ENCODE data around the gene BMI1.

Gene BMI1

DNA sequence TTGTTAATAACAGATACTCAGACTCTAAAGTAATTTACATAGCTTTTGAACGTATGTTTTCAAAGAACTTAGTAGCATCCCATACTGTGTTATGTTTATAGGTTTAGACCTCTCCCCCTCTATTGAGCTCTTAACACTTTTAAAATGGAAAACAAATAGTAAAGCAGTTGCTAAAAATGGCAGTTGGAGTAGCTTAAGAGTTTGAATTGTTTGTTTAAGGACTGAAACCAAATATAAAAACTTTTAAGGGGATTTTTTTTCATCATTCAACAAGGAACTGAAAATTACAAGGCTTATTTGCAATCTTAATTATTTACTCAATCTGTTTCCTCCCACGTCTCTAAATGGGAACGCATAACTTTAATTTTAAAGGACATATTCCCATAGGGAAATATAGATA, 22.8 kb downstream of the BMI1 start:
- TF ChIP-seq, protein P1, sequence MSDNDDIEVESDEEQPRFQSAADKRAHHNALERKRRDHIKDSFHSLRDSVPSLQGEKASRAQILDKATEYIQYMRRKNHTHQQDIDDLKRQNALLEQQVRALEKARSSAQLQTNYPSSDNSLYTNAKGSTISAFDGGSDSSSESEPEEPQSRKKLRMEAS (IDR thresholded peaks at IDR 0.05; ENCODE audit: low read depth, low read length) = no peak
- TF ChIP-seq POLR2A (IDR thresholded peaks at IDR 0.05; ENCODE audit: extremely low read depth, insufficient read length) = no peak
- TF ChIP-seq, protein P2, sequence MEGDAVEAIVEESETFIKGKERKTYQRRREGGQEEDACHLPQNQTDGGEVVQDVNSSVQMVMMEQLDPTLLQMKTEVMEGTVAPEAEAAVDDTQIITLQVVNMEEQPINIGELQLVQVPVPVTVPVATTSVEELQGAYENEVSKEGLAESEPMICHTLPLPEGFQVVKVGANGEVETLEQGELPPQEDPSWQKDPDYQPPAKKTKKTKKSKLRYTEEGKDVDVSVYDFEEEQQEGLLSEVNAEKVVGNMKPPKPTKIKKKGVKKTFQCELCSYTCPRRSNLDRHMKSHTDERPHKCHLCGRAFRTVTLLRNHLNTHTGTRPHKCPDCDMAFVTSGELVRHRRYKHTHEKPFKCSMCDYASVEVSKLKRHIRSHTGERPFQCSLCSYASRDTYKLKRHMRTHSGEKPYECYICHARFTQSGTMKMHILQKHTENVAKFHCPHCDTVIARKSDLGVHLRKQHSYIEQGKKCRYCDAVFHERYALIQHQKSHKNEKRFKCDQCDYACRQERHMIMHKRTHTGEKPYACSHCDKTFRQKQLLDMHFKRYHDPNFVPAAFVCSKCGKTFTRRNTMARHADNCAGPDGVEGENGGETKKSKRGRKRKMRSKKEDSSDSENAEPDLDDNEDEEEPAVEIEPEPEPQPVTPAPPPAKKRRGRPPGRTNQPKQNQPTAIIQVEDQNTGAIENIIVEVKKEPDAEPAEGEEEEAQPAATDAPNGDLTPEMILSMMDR (IDR thresholded peaks at IDR 0.05; ENCODE audit: low read depth, low read length) = no peak
- no peak for TF ChIP-seq MYC (IDR thresholded peaks at IDR 0.05; ENCODE audit: low read depth, low read length)
- H3K4me3 ChIP-seq (ENCODE audit: low read depth, low read length) = no peak overlapping the region
- no peak for DNase-seq (ENCODE audit: low read depth)

DNA sequence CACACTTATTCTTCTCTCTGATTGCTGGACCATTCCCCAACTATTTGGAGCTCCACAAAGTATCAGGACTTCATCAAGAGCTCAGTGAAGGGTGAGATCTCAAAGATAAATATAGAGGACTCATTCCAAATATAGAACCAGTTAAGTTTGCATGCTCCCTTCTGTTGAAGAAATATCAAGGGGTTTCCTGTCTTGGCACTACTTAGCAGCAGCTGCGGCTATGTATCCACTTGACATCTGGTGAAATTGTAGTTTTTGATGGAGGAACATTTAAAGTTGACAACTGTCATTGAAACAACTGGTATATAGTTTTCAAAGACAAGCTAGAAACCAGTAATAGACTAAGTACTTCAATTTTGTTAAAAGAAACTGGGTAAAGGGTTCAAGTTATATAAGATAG, 23.4 kb downstream of the BMI1 start:
- TF ChIP-seq MYC (IDR thresholded peaks at IDR 0.05; ENCODE audit: low read depth, low read length) = no peak
- no peak for TF ChIP-seq POLR2A (IDR thresholded peaks at IDR 0.05; ENCODE audit: extremely low read depth, insufficient read length)
- TF ChIP-seq, protein P2 (IDR thresholded peaks at IDR 0.05; ENCODE audit: low read depth, low read length) = no peak
- TF ChIP-seq, protein P1 (IDR thresholded peaks at IDR 0.05; ENCODE audit: low read depth, low read length) = no peak
- H3K4me3 ChIP-seq (ENCODE audit: low read depth, low read length) = no peak overlapping the region
- no peak for DNase-seq (ENCODE audit: low read depth)

DNA sequence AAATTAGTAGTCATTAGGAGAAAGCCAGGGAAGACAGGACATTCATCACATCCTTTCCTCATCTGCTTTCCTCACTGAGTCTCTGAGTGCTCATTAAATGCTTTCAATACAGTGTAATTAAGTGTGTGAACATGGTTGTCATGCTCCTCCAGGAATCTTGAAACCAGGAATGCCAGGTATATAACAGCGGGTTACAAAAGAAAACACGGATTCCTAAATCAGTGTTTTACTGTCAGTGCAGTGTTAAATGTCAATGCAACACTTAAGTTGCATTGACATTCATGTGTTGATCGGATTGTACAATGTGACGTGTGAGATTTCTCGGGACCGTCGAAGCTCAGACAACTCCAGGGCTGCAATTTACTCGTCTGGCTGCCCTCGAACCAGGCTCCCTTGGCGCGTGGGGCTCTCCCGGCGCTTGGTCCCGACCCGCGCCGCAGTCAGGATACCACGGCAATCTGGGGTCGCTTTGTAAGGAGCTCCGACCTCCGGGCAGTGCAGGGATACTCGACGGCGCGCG, 23.9 kb downstream of the BMI1 start:
- TF ChIP-seq MYC (IDR thresholded peaks at IDR 0.05; ENCODE audit: low read depth, low read length) (no peak), POLR2A (IDR thresholded peaks at IDR 0.05; ENCODE audit: extremely low read depth, insufficient read length) (no peak)
- TF ChIP-seq, protein P1 (IDR thresholded peaks at IDR 0.05; ENCODE audit: low read depth, low read length) = no peak
- TF ChIP-seq, protein P2 (IDR thresholded peaks at IDR 0.05; ENCODE audit: low read depth, low read length) = no peak
- no peak overlapping the region for H3K4me3 ChIP-seq (ENCODE audit: low read depth, low read length)
- no peak for DNase-seq (ENCODE audit: low read depth)

DNA sequence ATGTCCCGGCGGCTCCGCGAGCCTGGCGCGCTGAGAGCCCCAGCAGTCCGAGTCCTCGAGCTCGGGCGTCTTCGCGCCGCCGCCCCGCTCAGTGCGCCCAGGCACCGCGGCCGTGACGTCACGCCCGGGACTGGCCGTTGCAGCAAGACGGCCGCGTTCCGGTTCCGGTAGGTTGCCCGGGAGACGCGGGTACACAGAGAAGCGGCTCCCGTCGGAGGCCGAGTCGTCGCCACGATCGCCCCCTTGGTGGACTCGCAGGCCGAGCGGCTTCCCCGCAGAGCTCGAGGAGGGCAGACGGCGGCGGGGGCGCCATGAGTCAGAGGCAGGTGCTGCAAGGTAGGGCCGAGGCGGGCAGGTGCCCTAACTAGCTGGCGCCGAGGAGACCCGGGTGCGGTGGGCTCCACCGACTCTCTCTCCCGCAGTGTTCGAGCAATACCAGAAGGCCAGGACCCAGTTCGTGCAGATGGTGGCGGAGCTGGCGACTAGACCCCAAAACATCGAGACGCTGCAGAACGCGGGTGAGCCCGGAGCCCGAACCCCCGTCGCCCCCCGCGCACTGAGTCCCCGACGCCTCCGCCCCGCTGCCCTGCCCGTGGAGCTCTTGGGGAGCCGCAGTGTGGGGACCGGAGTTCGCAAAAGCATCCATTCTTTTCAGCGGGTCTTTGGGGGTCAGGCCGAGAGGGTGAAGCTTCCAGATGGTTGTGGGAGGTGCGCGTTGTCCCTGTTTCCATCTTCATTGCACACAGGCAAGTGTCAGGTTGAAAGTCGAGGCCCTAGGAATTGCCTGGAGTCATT, 24.6 kb downstream of the BMI1 start, which contains the start of gene SPAG6:
SPAG6 (plus strand) TSS at position 196 of the 795 bp plus-strand sequence; CDS start at position 312, 116 bp downstream.
- TF ChIP-seq, protein P2 (IDR thresholded peaks at IDR 0.05; ENCODE audit: low read depth, low read length) = no peak
- TF ChIP-seq, protein P1 (IDR thresholded peaks at IDR 0.05; ENCODE audit: low read depth, low read length) = no peak
- TF ChIP-seq POLR2A (IDR thresholded peaks at IDR 0.05; ENCODE audit: extremely low read depth, insufficient read length) = no peak
- no peak for TF ChIP-seq MYC (IDR thresholded peaks at IDR 0.05; ENCODE audit: low read depth, low read length)
- no peak within 1 kb of the TSS for H3K4me3 ChIP-seq (ENCODE audit: low read depth, low read length)

DNA sequence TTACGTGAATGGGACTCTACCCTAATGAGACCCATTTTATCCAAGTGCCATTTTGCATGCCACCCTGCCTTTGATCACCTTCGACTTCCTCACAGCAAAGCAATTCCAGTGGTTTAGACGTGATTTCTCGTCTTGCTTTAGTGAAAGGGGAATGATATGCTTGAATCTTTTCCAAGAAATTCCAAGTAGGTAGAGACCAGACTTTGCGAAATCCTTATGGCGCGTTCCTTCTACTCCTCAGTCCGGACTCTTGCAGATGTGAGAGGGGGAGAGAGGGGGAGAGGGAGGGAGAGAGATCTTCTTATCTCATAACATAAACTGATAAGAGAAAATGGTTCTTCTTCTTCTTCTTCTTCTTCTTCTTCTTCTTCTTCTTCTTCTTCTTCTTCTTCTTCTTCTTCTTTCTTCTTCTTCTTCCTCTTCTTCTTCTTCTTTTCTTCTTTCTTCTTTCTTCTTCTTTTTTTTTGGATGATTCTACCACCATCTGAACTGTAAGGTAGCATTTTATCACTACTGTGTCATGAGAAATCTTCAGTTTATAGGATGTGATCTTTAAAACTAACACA, 25.3 kb downstream of the BMI1 start:
- H3K4me3 ChIP-seq (ENCODE audit: low read depth, low read length) = no peak overlapping the region
- no peak for DNase-seq (ENCODE audit: low read depth)
- TF ChIP-seq, protein P2 (IDR thresholded peaks at IDR 0.05; ENCODE audit: low read depth, low read length) = no peak
- TF ChIP-seq, protein P1 (IDR thresholded peaks at IDR 0.05; ENCODE audit: low read depth, low read length) = no peak
- TF ChIP-seq MYC (IDR thresholded peaks at IDR 0.05; ENCODE audit: low read depth, low read length) (no peak), POLR2A (IDR thresholded peaks at IDR 0.05; ENCODE audit: extremely low read depth, insufficient read length) (no peak)

More for the DNA sequence above, 24.6 kb downstream of the BMI1 start, which contains the start of gene SPAG6:
- no peak for DNase-seq (ENCODE audit: low read depth)
